ENCODE results near the gene LRP5.

LRP5 gene

GRCh38 chr11:68311160-68312116, 953 bp upstream of the LRP5 start:
- DNase-seq: no peak

GRCh38 chr11:68312780-68313573, 586 bp downstream of the LRP5 start:
- no peak for DNase-seq

- no peak for DNase-seq
Observed at GRCh38 chr11:68313574-68314202, 1.3 kb downstream of the LRP5 start.

- DNase-seq: peak; percentile 78
Observed at GRCh38 chr11:68314203-68315170, 2.1 kb downstream of the LRP5 start.

DNA sequence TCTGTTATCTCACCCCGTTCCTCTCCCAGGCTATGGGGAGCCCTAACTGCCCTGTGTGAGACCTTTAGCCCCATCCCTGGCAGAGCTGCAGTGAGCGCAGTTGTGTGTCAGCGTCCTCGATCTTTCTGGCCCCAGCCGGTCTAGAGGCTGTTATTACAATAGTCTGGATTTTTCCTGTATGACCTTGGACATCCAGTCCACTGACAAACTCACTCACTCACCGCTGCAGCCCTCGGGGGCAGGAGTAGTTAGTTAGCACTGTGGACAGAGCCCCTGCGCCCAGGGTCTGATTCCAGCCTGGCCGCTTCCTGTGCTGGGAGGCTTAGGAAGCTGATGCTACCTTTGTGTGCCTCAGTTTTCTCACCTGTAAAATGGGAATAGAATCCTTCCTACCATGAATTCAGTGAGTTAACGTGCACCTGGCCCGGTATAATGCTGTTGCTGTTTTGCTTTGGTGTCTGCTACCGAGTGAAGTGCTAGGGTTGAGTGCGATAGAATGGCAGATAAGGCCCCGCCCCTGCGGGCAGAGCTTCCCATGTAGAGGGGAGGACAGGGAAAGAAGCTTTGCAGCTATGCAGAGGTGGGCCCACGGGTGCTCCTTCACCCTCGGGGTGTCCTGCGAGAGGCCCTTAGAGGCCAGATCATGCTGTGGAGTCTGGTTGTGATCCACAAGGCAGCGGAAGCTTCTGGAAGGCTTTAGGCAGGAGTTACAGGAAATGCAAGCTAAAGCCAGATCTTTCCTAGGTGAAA, 3.0 kb downstream of the LRP5 start:
- DNase-seq: peak; percentile 72

DNA sequence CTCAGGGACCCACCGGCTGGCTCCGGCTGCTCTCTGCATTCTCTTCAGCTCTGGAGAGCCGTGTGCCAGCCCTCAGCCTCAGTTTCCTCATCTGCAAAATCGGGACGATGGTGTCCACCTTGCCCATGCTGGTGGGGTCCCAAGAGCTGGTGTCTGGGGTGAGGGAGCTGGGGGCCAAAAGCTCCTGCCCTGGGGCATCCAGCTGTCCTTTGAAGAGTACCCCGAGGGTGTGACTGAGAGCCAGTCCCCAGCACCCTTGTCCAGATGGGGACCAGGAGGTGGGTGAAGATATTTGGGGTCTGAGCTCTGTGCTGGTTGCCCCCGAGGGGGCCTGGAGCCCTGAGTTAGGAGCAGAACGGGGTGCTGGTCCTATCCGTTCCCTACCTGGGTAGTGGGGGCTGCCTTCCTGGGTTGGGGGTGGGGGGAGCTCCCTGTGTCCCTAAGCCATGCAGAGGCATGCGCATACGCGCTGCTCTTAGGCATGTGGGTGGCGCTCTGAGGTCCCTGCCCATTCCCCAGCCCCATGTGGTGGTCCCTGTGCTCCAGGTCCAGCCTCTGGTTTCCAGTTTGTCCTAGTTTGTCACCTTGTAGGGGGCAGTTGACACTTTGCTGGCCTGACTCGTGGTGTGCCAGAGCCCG, 4.9 kb downstream of the LRP5 start:
- DNase-seq: no peak

GRCh38 chr11:68321293-68322051, 9.1 kb downstream of the LRP5 start:
- no peak for DNase-seq

DNA sequence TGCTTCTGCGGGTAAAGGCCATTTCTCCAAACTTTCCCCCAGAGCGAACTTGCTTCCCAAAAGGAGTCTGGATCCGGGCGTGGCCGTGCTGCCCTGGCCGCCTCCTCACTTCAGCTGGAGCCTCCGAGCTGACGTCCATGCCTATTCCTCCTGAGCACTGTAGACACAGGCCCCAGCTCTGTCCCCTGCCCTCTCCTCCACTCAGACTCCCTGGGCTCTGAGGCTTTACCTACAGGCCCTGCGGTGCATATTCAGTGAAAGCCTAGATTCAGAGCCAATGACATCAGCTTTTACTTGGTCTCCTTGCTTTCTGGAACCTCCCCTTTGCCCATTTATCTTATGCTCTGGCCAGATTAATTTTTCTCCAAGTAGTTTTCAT, 9.7 kb downstream of the LRP5 start:
- DNase-seq: no peak

DNA sequence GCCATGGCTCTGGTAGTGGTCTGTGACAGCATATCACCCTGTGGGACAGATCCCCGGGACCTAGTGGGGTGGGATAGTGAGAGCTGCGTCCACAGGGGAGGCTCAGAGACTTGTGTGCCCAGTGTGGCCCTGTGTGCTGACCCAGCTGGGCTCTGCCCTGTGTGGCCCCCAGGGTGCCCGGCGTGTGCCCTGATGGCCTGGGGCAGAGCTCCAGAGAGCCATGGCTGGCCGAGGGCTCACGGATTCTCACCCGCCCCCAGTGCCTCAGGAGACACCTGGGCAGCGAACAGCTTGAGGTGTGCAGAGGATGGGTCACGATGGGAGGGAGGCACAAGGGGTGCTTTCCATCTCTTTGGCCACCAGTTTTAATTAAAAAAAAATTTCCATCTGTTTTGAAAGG, 11.8 kb downstream of the LRP5 start:
- DNase-seq: no peak

DNA sequence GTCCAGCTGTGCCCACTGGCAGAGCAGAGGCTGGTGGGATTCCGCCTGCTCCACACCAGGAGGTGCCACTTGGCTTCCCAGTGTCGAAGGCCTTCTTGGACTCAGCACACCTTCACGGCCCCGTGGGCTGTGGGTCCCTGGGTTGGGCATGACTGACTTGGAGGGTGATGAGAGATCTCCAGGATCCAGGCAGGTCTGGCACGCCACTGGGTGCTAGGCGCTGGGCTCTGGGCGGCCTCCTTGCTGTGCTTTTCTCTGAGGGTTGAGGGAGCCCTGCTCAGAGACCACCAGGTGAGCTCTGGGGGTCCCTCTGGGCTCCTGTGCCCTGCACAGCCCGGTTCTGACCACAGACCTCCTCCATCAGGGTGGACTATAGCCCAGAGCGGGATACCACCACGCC, 12.3 kb downstream of the LRP5 start:
- DNase-seq: no peak

DNA sequence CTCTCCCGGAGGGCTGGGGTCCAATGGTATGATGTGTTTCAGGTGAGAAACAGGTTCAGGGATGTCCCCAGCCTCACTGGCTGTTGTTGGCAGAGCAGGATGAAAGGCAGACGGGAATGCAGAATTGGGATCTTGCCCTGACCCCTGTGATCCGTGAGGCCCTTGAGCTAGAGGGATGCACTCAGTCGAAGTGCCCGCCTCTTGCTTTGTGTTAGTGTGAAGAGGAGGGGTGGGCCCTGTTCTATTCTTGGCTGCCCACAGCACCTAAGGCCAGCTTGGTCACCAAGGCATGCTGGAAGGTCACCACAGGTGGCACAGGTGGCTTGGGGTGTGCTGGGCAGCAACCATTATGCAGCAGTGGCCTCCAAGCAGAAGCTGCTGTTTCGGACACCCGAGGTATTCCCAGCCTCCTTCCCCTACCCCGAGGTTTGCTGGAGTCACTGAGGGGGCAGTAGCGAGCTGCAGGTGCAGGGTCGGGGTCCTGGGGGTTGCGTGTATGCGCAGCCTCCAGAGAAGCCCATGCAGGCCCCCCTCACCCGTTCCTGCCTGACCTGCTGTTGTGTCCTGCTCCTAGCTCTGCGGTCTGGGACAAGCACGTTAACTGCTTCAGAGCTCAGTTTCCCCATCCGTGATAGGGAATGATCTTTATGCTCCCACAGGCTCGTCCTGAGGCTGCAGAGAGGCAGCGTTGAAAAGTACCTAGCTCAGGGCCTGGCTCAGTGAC, 13.0 kb downstream of the LRP5 start:
- DNase-seq: no peak

- DNase-seq: no peak
Observed at GRCh38 chr11:68325907-68326220, 13.5 kb downstream of the LRP5 start.

DNA sequence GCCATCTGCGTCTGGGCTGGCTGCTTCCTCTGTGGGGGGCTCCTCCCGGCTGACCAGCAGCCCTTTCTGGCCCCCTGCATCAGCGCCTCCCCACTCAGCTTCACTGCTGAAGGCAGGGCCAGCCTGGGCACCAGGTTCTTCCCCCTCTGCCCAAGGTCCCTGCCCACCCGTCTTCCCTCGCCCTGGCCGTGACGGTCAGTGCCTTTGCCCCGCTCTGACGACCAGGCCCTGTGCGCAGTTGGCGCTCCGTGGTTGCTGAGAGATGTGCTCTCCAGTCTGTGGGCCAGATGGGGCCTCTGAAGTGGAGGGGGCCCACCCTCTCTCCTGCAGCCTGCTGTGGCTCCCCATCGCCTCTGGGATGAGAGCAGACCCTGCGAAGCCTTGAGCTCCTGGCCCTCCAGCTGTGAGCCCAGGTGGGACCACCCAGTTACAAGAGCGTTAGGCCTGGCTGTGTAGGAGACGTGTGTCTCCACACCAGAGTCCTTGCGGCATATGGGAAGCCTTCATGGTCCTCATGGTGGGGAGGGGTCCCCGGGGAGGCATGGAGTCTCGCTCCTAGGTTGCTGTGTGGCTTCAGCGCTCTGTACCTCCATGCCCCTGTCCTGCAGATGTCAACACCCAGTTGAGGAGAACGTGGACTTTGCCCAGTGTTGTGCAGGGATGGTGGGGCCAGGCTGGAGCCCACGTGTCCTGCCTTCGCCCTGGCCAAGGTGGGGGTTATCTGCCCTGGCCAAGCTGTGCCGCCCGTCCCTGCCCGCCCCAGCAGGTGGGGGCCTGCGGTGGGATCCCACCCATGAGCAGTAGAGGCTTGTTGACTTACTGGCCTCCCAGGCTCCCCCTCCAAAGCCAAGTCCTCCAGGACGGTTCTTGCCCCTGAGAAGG, 14.2 kb downstream of the LRP5 start:
- no peak for DNase-seq

DNA sequence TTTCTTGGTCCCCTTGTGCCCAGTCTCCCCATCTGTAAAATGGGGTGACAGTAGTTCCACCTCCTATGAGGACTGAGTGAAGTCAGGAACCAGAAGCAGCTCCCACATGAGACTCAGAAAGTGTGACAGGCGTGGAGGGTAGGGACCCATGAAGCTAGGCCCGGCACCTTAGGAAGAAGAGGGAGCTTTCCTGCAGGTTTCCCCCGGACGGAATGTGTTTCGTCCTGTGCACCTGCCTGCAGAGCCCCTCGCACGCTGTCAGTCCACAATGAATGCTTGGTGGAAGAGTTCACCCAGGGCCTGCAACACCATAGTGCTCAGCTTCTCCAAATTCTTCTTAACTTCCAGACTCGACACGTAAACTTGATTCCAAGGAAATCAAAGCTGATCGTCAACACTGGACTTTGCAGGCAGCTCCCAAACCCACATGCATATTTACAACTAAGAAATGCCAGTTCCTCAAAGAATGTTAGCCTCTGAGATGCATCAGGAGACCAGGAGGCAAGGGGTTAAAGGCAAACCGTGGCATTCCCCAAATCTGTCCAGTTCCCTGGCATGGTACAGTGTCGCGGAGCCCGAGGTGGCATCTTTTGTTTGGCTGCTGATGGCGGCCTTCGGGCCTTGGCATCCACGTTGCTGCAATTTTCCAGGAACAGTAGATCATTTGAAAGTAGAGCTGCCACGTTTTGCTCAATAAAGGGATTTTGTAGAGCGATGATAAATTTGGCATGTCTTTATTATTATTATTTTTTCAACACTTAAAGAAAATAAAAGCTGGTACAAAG, 15.4 kb downstream of the LRP5 start:
- DNase-seq: no peak

DNA sequence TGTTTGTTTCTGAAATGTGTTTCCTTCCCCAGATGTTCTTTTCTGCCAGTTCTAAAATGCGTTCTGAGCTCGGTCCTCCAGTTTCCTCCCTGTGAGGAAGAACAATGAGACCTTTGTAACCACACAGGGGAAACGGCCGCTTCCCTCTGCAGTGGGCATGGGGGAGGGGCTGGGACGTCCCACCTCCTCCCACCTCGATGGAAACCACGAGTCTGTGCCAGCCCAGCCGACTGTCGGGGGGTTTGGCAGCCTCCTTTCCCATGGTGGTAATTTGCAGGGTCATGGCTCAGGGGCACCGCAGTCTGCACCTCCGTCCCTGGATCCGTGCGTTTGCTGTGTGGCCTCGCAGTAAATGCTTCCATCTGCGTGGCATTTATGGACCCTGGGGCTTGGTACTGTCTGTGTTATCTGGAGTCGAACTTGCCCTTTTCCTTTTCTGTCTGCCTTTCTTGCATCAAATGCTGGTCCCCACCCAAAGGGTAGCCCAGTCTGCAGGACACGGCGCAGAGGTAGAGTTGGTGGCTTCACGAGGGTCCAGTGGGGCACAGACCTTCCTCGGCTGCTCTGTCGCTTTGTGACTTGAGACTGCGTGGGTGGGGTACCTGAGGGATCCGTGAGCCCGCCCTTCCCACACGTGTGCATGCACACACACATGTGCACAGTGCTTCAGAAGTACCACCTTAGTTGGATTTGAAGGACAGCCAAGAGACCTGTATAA, 16.1 kb downstream of the LRP5 start:
- DNase-seq: peak; percentile 88

DNA sequence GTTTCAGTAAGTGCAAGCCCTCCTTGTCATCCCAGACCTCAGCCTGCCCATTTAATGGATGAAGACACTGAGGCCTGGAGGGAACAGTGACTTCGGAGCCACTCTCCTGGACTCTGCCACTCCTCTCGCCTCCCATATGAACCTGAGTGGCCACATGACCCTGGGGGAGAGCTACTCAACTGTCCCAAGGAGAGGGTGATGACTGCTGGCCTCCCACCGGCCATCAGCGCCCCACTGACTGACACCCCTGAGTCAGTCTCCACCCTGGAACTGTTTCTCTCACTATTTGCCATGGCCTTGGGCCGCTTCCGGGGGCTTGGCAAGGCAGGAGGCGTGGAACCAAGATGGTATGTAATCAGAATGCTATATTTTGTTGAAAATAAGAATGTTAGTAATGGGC, 17.1 kb downstream of the LRP5 start:
- DNase-seq: no peak

Measured in islet precursor cell (in vitro differentiated cells).